Esophagus squamous epithelium (tissue), 4 donors: ENCODE data around the gene LRRC31.

ENCODE experiments used
- POLR2A ChIP-seq, 4 donors: fragments of 450-650 bp; IDR thresholded peaks; one replicate each; pipeline ENCODE4 v1.6.1; 2017; ENCODE audit warnings: antibody characterized with exemption in 4 of 4, mild to moderate bottlenecking in 4 of 4, moderate library complexity in 3 of 4
- TF ChIP-seq, protein P1 (sequence below), 6 experiments: fragments of 450-650 bp in 4 of 6; fragments of 200-600 bp in 2 of 6; sonication (generic) in 2 of 6; IDR thresholded peaks; one replicate each; pipeline ENCODE4 v1.5.1; 2016 to 2019; ENCODE audit warnings: antibody characterized with exemption in 6 of 6, mild to moderate bottlenecking in 4 of 6, moderate library complexity in 4 of 6

DNA sequence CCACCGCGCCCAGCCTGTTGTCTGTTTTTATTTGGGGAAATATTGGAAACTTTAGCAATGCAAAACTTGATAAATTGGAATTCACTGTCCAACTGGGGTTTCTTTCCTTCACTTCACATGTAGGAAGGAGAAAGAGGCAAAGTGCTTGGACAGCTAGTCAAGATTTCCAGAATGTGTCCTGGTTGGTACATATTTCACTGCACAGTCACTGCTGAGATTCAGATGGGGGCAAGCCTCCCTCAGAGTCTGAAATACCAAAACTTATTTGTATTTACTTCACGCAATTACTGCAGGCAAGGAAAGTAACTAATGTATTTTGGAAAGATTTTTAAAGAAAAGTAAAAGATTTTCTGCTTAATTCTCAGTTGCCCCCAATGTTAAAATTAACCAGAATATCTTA is 21.0 kb downstream of the LRRC31 start:
- TF ChIP-seq, protein P1, sequence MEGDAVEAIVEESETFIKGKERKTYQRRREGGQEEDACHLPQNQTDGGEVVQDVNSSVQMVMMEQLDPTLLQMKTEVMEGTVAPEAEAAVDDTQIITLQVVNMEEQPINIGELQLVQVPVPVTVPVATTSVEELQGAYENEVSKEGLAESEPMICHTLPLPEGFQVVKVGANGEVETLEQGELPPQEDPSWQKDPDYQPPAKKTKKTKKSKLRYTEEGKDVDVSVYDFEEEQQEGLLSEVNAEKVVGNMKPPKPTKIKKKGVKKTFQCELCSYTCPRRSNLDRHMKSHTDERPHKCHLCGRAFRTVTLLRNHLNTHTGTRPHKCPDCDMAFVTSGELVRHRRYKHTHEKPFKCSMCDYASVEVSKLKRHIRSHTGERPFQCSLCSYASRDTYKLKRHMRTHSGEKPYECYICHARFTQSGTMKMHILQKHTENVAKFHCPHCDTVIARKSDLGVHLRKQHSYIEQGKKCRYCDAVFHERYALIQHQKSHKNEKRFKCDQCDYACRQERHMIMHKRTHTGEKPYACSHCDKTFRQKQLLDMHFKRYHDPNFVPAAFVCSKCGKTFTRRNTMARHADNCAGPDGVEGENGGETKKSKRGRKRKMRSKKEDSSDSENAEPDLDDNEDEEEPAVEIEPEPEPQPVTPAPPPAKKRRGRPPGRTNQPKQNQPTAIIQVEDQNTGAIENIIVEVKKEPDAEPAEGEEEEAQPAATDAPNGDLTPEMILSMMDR (IDR thresholded peaks at IDR 0.05), result no peak
- no peak for TF ChIP-seq POLR2A (IDR thresholded peaks at IDR 0.05)
